ENCODE results near the gene PTGDS. TPM values are rescaled to one million over a fixed set of nuclear protein-coding genes. Genes with fewer than 3 reads are reported as not detected.

The PTGDS gene
- total RNA-seq, 2 donors from 2014 or later = 13.8 to 22.1 TPM

DNA sequence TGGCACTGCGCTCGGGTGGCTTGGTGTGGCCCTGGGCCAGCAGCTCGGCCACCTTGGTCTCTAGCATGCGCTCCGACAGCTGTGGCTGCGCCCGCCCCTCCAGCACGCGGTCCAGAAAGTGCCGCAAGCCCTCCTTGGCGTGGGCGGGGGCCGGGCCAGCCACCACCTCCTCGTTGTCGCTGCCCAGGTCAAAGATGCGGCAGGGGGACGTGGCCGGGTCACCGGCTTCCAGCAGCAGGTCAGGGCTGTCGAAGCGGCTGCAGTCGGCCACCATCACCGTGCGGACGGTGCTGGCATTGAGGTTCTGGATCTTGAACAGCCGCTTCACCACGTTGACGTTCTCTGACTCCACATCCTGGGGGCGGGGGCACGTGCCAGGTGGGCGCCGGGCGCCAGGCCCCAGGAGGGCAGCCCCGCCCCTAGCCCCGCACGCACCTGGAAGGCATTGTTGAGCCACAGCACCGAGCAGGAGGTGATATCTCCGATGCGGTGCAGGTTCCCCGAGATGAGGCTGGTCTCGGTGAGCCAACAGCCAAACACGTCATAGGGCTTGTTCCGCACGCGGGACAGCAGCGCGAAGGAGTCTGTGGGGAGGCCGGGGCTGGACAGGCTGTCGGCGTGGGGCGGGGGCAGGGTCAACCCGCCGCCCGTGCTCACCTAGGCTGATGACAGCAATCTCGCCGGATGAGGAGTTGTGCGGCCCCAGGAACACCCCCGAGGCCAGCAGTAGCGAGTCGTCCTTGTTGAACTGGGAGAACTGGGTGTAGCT is 35.0 kb upstream of the PTGDS start:
- no peaks in the 10 kb centered on the region for H3K27me3 ChIP-seq (ENCODE audit: control insufficient read depth, insufficient read depth, low read length, poor library complexity, severe bottlenecking)
- Mint-ChIP-seq H3K4me1 (no peaks in the 10 kb centered on the region), H3K27me3 (ENCODE audit: insufficient read depth) (no peaks in the 10 kb centered on the region), H3K36me3 (ENCODE audit: low read depth) (peaks cover 30% of the 10 kb centered on the region), H3K9me3 (no peaks in the 10 kb centered on the region), H3K4me3 (peak overlapping the region; percentile 63), H3K27ac (no peak overlapping the region)
- DNase-seq = peak; percentile 38
- H3K4me3 ChIP-seq (ENCODE audit: low read length) = no peak overlapping the region
- TF ChIP-seq, protein P1, sequence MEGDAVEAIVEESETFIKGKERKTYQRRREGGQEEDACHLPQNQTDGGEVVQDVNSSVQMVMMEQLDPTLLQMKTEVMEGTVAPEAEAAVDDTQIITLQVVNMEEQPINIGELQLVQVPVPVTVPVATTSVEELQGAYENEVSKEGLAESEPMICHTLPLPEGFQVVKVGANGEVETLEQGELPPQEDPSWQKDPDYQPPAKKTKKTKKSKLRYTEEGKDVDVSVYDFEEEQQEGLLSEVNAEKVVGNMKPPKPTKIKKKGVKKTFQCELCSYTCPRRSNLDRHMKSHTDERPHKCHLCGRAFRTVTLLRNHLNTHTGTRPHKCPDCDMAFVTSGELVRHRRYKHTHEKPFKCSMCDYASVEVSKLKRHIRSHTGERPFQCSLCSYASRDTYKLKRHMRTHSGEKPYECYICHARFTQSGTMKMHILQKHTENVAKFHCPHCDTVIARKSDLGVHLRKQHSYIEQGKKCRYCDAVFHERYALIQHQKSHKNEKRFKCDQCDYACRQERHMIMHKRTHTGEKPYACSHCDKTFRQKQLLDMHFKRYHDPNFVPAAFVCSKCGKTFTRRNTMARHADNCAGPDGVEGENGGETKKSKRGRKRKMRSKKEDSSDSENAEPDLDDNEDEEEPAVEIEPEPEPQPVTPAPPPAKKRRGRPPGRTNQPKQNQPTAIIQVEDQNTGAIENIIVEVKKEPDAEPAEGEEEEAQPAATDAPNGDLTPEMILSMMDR (conservative IDR thresholded peaks at IDR 0.05) = no peak
- WGBS, 2 experiments (ENCODE audit: insufficient coverage in 1 of 2, insufficient read length in 1 of 2) = 96% methylated on average over 46 to 60 of the region's 60 CpGs
- no peak overlapping the region for H3K27ac ChIP-seq (ENCODE audit: low read depth, low read length)
- no peaks in the 10 kb centered on the region for H3K4me1 ChIP-seq (ENCODE audit: control insufficient read depth, insufficient read depth, low read length)
- no peak overlapping the region for H3K9ac ChIP-seq (ENCODE audit: extremely low read depth, low read length, poor library complexity, severe bottlenecking)
- peaks cover 34% of the 10 kb centered on the region for H3K36me3 ChIP-seq (ENCODE audit: control insufficient read depth, insufficient read depth, low read length)
- H3K9me3 ChIP-seq (ENCODE audit: control insufficient read depth, low read length) = no peaks in the 10 kb centered on the region

DNA sequence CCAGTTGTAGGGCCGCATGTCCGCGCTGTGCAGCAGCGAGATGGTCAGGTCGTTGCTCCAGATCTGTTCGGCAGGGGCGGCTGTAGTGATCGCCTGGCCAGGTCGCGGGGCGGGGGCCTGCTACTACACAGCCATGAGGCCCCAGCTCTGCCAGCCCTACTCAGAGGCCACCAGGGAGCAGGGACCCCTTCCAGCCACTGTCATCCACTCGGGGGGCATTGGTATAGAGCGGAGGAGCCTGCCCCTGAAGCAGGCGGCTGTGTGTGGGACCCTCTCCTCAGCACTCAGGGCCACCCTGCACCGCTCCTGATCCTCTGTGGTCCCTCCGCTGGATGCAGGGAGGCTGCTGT is 34.4 kb upstream of the PTGDS start:
- Mint-ChIP-seq H3K36me3 (ENCODE audit: low read depth) (peaks cover 28% of the 10 kb centered on the region), H3K27ac (no peak overlapping the region)
- H3K9ac ChIP-seq (ENCODE audit: extremely low read depth, low read length, poor library complexity, severe bottlenecking) = no peak overlapping the region

DNA sequence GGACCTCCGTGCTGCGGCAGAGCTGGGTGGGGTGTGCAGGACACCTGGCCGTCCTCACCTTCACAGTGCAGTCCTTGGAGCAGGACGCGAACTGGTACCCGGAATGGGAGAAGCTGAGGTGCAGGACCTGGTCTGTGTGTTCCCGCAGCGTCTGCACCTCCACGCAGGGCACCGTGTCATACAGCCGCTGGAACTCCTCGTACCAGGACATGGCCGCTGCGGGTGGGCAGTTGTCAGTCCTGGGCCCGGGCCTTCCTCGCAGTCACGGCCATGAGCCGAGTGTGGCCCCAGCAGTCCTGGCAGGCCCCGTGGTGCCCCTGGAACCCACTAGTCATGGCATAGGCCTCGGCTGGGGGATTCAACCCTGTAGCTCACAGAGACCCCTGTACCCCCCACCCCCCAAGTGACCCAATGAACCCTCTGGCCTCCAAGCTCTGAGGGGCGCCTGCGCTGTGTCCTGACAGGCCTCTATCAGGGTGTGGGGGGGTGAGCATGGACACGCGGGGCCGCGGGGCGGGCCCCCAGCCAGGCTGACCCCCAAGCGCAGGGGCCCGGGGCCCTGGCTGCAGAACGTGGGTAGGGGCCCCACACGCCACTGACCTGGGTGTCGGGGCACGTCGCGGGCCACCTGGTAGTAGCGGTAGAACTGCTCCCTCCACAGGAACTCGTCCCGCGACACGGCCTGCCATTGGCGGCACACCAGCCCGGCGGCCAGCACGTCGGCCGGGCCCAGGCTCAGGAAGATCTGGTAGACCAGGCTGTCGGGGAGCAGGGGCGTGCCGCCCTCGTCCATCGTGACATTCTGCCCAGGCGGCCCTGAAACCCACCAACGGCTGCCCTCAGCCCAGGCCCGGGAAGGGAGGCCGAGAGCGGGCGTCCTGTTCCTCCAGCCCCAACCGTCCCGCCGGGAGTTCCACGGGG is 33.8 kb upstream of the PTGDS start:
- peaks cover 26% of the 10 kb centered on the region for H3K36me3 Mint-ChIP-seq (ENCODE audit: low read depth)
- H3K9me3 Mint-ChIP-seq = no peaks in the 10 kb centered on the region
- 26 to 32% methylated on average over 35 to 61 of the region's 61 CpGs for WGBS, 2 experiments (ENCODE audit: insufficient coverage in 1 of 2, insufficient read length in 1 of 2)
- peak overlapping the region; percentile 81 for H3K4me3 ChIP-seq (ENCODE audit: low read length)
- DNase-seq = peak; percentile 75
- no peaks in the 10 kb centered on the region for H3K27me3 ChIP-seq (ENCODE audit: control insufficient read depth, insufficient read depth, low read length, poor library complexity, severe bottlenecking)
- TF ChIP-seq, protein P1 (conservative IDR thresholded peaks at IDR 0.05) = no peak
- no peak overlapping the region for H3K27ac Mint-ChIP-seq
- no peaks in the 10 kb centered on the region for H3K27me3 Mint-ChIP-seq (ENCODE audit: insufficient read depth)
- H3K27ac ChIP-seq (ENCODE audit: low read depth, low read length) = no peak overlapping the region
- no peaks in the 10 kb centered on the region for H3K9me3 ChIP-seq (ENCODE audit: control insufficient read depth, low read length)
- H3K36me3 ChIP-seq (ENCODE audit: control insufficient read depth, insufficient read depth, low read length) = peaks cover 34% of the 10 kb centered on the region
- no peaks in the 10 kb centered on the region for H3K4me1 ChIP-seq (ENCODE audit: control insufficient read depth, insufficient read depth, low read length)
- peak overlapping the region; percentile 55 for H3K9ac ChIP-seq (ENCODE audit: extremely low read depth, low read length, poor library complexity, severe bottlenecking)
- peak overlapping the region; percentile 63 for H3K4me3 Mint-ChIP-seq
- H3K4me1 Mint-ChIP-seq = peaks cover 3% of the 10 kb centered on the region

More for the DNA sequence above, 34.4 kb upstream of the PTGDS start:
- Mint-ChIP-seq H3K4me3 (peak overlapping the region; percentile 63), H3K9me3 (no peaks in the 10 kb centered on the region), H3K4me1 (no peaks in the 10 kb centered on the region), H3K27me3 (ENCODE audit: insufficient read depth) (no peaks in the 10 kb centered on the region)
- Histone ChIP-seq H3K27me3 (ENCODE audit: control insufficient read depth, insufficient read depth, low read length, poor library complexity, severe bottlenecking) (no peaks in the 10 kb centered on the region), H3K4me3 (ENCODE audit: low read length) (peak overlapping the region; percentile 81), H3K9me3 (ENCODE audit: control insufficient read depth, low read length) (no peaks in the 10 kb centered on the region), H3K27ac (ENCODE audit: low read depth, low read length) (no peak overlapping the region), H3K4me1 (ENCODE audit: control insufficient read depth, insufficient read depth, low read length) (no peaks in the 10 kb centered on the region), H3K36me3 (ENCODE audit: control insufficient read depth, insufficient read depth, low read length) (peaks cover 34% of the 10 kb centered on the region)
- 92 to 97% methylated on average over 15 to 16 of the region's 16 CpGs for WGBS, 2 experiments (ENCODE audit: insufficient coverage in 1 of 2, insufficient read length in 1 of 2)
- TF ChIP-seq, protein P1 (conservative IDR thresholded peaks at IDR 0.05) = no peak
- DNase-seq = peak; percentile 39

Measured in endodermal cell (in vitro differentiated cells).